HG03442 (cell line): Measurements from ENCODE around the gene TMEM242.

Experiments used
- ATAC-seq: cut with Tn5 transposase; IDR thresholded peaks from one replicate; pipeline ENCODE4 v1.9.1; 2021; ENCODE audit warnings: mild to moderate bottlenecking, moderate library complexity; ENCODE audit not compliant: unreplicated experiment

Gene TMEM242

GRCh38 chr6:157272866-157273755, 50.2 kb downstream of the TMEM242 start:
- ATAC-seq = no peak

GRCh38 chr6:157272372-157272771, 50.9 kb downstream of the TMEM242 start:
- no peak for ATAC-seq

GRCh38 chr6:157271911-157272310, 51.4 kb downstream of the TMEM242 start:
- no peak for ATAC-seq

GRCh38 chr6:157271441-157271840, 51.9 kb downstream of the TMEM242 start:
- ATAC-seq = no peak

DNA sequence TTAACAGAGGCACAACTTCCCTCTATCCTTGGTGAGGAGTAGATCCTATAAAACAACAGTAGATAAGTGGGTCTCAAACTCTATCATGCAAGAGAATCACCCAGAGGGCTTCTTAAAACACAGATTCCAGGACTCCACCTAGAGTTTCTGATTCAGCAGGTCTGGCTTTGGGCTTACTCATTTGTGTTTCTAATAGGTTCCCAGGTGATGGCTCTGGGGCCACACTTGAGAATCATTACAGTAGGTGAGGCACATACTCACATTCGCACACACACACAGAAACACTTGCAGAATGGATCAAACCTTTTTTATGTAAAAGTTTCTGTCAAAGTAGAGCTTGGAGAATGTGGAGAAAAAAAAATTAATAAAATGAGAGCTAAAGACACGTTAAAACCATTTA, 52.4 kb downstream of the TMEM242 start:
- ATAC-seq = no peak

GRCh38 chr6:157270308-157270707, 53.0 kb downstream of the TMEM242 start:
- ATAC-seq = no peak

DNA sequence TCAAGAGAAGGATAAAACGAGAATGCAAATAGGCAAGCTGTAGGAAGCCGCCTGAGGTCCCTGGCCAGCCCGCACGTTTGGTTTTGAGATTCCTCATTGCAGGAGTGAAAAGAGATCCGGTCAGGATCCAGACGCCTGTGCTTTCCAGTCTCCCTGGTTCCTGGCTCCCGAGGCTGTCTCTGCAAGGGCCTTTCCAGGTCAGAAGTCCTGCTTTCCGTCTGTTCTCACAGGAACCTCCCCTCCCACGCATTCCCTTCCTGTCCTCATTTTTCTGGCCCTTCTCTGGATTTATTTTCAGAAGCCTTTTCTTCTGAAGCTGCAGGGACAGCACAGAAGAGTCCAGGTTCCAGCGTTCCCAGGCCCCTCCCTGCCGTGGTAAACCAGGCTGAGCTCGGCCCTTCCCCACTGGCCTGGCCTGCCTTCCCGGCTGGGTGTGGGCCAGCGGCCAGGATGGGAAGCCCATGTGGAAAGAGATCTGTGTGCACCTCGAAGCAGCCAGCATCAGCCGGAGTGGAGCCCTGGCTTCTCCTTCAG, 54.0 kb downstream of the TMEM242 start:
- no peak for ATAC-seq

DNA sequence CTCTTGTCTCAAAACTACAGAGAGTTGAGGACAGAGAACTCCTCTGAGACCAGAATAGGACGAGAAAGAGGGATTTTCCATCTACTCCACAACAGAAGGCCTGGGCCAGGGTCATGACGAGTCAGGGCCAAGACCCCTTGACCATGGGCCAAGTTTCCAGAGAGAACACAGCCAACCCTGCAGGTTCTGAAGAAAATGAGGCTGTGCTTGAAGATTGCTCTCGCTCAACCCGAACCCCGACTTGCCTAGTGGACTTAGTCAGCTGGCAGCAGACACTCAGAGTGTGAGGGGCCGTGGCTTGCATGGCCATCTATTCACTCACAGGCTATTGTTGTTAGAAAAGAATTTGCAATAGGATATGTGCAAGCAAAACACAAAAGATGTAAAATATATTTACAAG, 54.5 kb downstream of the TMEM242 start:
- no peak for ATAC-seq

DNA sequence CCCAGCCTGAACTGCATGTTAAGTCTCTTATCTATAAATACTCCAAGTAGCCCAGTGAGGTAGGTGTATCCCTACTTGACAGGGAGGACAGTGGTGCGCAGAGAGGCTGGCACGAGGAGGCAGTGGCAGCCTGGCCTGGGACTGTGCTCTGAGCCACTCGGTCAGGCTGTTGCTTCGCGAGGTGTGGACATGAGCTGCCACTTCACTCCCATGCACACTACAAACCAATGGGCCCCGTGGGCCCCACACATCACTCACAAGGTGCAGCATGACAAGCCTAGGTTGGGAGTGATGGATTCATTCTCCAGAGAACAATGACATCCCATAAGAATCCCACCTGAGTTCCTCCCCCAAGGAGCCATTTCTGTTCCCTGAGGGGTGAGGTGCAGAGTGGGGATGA, 54.9 kb downstream of the TMEM242 start:
- no peak for ATAC-seq

- ATAC-seq = no peak
Observed at GRCh38 chr6:157267654-157268053, 55.7 kb downstream of the TMEM242 start.

GRCh38 chr6:157267109-157267611, 56.2 kb downstream of the TMEM242 start:
- no peak for ATAC-seq

DNA sequence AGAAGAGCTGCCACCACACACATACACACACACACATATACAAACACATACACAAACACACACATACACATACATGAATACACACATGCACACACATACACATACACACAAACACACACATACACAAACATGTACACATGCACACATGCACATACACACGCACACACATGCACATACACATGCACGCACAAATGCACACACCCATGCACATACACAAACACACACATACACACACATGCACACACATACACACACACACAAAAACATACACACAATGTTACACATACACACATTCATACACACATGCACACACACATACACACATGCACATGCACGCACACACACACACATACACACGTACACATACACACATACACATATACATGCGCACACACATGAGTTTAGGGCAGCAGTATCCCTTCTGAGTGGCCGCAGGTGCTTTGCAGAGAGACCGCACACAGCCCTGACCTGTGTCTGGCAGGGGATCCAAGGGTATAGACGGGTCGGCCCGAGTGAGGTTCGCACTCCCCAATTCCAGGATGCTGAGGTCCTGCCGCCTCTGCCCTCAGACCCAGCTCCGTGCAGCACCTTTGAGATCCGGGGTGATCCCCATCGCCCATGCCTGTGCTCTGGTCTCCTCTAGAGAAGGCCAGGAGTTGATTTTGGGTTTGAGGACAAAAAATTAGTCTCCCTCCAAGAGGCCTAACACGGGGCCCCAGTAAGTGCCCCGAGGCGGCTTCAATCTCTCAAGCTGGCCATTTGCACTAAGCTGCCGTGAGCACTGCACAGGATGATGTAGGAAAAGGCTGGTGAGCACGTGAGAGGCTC, 56.8 kb downstream of the TMEM242 start:
- ATAC-seq = no peak

DNA sequence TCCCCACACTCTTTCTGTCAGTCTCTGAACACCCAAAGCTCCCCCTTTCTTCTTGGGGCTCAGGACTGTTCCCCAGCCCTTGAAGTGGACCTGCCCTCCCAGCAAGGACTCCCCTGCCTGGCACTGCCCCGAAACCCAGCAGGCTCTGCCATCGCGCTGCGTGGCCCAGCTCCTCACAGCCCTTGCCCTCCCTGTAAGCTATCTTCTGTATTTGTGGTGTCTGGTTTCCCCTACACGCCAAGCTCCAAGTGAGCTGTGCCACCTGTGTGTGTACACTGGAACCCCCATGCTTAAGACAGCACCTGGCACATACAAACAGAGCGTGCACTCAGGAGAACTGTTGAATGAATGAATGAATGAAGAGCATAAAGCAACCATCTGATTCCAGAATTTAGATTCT, 57.7 kb downstream of the TMEM242 start:
- ATAC-seq = no peak

DNA sequence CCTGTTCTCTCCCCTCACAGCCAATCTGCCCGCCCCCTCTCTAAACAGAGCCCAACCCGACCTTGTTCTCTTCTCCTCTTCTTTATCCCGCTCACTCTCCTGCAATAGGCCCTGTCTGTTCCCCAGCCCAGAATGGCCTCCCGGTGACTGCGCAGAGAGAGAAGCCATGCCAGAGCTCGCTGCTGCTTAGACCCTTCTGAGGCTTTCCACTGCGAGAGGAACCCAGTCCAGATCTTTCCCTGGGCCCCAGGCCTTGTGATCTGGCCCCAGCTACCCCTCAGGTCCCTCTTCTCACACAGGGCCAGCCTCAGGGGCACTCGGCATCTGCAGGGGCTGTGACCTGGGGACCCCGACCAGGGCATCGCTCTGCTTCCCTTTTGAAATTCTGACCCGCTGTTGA, 58.1 kb downstream of the TMEM242 start:
- ATAC-seq = no peak

DNA sequence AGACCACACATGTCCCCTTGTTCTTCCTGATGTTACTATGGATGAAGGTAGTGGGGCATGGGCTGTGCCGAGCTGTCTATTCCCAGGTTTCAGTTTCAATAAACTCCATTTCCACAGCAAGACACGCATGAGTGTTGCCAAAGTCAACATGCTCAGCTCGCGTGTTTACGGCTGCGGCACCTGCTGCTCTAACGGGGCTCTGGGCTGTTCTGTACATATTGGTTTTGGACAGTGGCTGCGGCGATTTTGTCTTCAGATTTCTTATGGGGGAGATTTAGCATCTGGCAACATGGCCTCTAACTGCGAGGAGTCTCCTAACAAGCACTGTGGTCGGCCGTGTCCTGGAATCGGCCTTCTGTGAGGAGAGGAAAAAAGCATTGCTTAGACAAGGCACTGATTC, 58.6 kb downstream of the TMEM242 start:
- no peak for ATAC-seq

DNA sequence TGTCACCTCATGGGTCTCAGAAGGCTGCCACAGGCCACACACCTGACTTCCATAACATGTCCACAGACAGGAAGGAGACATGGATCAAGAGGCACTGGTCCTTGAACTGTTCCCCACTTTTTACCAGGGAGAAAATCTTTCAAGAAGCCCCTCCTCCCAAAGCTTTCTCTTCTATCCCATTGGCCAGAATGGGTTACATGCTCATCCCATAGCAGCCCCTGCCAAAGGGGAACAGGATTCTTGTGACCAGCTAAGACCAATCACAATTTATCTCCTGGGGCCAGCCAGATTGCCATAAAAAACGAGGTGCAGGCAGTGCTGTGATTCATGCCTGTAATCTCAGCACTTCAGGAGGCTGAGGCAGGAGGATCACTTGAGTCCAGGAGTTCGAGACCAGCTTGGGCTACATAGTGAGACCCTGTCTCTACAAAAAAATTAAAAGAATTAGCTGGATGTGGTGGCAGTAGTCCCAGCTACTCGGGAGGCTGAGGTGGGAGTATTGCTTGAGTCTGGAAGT, 59.4 kb downstream of the TMEM242 start:
- no peak for ATAC-seq

GRCh38 chr6:157263146-157263545, 60.2 kb downstream of the TMEM242 start:
- ATAC-seq = no peak

DNA sequence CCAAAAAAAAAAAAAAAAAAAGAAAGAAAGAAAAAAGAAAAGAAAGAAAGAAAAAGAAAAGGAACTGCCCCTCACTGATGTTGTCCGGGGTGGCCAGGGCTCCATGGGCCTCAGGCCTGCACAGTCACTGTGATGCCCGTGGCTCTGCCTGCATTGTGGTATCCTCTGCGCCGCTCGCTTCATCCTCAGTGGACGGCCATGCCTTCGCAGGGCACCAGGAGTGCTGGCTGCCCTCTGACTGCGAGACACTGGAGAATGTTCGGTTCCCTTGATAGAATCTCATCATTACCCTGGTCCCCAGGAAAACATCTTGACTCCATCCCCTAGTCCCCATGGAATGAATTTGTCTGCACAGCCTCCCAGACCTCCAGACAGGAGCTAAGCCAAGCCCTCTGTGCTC, 61.7 kb downstream of the TMEM242 start:
- no peak for ATAC-seq

DNA sequence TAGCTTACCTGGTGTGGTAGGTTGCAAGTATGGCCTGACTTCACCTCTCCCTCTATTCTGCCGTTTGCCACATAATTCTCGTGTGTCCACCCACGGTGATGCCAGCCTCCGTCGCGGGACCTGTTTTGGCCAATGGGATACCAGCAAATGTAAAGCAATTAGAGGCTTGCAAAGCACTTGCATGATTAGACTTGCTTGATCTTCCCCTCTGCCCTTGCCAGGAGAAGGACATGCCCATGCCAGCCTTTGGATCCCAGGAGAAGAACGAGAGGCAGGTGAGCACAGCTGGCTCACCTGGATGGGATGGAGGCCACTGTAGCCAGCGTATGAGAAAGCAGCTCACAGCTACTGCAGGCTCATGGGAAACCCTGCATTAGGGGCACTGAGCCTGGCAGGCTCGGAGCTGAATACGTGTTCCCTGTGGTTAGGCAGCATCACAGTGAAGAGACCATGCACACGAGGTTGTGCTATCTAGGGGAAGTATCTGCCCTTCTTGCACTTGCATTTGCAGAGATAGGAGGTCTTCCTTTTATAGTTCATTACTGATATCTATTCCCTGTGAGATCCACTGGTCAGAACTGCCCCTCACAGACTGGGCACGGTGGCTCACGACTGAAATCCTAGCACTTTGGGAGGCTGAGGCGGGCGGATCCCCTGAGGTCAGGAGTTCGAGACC, 62.4 kb downstream of the TMEM242 start:
- no peak for ATAC-seq

DNA sequence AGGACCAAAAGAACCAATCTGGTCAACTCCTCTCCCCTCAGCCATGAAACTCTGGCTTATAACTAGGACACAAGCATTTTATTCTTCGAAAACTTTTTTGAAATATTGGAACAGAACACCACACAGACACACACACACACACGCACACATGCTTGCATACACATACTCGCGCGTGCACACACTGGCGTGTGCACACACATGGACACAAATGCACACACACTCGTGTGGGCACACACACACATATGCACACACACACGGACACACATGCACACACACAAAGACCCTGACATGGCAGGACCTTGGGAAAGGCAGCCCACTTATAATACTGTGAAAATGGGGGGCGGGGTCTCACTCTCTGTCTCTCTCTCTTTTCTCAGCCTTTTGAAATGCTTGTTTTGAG, 63.9 kb downstream of the TMEM242 start:
- ATAC-seq = no peak

DNA sequence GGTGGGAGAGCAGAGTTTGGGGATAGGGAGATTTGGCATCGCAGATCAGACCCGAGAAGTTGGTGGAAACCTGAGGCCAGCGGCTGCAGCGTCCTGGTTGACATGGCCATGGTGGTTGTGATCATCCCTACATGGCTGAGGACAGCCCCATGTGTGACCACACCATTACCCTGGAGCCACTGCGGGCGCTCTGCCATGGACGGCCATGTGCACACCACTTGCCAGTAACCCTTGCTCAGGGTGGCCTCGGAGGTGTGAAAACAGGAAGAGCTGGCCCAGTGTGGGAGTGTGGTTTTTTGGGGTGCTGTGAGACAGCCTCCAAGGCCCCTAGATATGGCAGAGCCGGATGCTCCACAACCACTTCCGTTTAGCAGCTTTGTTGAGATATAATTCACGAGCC, 64.4 kb downstream of the TMEM242 start:
- no peak for ATAC-seq
